GM18520 (cell line): Measurements from ENCODE around the gene CMIP.

Experiments used
- ATAC-seq: cut with Tn5 transposase; IDR thresholded peaks from one replicate; pipeline ENCODE4 v1.9.1; 2021; ENCODE audit not compliant: unreplicated experiment

The CMIP gene

GRCh38 chr16:81754858-81755257, 310.2 kb downstream of the CMIP start:
- no peak for ATAC-seq

GRCh38 chr16:81755915-81756614, 311.5 kb downstream of the CMIP start:
- no peak for ATAC-seq

DNA sequence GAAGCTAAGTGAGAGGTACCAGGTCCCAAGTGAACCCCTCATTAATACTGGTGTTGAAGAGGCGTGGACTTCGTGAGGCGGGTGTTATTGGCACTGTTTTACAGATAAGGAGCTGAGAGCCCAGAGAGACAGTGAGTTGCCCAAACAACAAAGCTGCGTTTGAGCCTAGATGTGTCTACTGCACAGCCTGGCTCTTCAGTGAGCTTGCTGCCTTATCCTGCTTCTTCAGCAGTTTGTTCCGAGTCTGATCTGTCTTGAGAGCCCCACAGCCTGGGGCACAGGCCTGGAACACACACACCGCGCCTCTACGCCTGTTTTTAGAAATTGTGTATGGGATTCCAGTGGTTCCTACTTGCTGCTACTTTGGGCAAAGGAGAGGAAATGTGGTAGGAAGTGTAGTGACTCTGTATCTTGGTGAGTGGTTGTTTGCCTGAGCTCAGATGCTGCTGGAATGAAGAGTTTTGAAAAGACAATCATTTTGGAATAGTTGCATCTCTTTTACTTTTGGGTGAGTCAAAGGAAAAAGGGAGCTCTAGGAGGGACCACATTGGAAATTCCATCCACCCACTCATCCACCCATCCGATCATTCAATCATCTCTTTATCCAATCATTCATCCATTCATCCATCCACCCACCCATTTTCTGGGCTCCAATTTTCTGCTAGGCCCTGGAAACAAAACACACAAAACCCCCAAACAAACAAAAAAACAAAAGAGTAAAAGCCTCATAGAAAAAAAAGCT, 312.2 kb downstream of the CMIP start:
- ATAC-seq = no peak

GRCh38 chr16:81758376-81758775, 313.8 kb downstream of the CMIP start:
- ATAC-seq = no peak
